CD4-positive, alpha-beta T cell treated with Interleukin-4 for 1 hour (primary cell): ENCODE data around the gene ORC1.

Experiments used
- DNase-seq, 2 donors: peaks; one replicate each; pipeline ENCODE4 v3.0.0-alpha.2; 2020 to 2022

The ORC1 gene

DNA sequence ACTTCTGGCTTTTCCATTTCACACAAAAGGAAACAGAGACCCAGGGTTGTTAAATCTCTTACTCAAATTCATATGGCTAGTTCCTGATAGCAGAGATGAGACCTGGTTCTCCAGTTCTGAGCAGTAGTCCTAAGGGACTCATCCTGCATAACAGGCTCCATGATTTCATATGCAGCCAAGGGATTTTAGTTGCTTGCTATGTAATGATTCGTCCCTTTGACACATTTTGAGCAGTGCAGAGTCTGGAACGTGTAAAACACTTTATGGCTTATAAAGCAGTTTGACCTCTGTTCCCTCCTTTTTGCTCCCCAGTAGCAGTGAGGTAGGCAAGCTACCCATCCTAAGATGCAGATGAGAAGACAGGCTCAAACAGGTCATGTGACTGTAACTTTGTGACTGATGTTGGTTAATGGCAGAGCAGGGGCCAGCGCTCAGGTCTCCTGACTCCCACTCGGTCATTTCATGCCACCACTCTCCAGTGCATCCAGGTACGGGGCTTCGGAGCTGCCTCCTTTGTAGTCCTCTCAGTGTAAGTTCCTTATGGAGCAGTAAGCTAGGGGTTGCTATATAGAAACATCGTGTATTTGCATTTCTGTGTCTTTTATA, 62.5 kb downstream of the ORC1 start:
- no peak for DNase-seq

GRCh38 chr1:52337439-52337838, 66.8 kb downstream of the ORC1 start:
- DNase-seq, result no peak

DNA sequence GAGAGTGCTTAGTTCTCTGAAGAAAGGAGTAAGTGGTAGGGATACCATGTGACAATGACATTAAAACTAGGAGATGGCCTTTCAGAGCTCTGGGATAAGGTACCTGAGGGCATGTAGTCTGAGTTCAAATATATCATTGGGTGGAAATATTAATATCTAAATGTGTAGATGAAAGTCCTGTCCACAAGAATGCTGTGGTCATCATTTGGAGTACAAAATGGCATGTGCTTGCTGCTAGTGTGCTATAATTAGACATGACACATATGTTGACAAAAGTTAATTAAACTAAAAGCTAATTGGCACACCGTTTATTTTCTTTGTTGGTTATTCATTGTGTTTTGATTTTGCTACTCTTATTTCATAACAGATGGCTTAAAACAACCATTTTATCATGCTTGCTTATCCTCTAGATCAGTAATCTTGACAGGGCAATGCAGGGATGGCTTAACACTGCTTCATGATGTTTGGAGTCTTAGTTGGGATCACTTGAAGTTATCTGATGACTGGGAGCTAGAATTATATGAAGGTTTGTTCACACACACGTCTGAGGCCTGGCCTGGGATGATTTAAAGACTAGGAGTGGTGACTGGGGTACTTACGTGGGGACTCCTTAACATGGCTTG, 69.2 kb downstream of the ORC1 start:
- DNase-seq, result no peak

- DNase-seq, result no peak
These were observed 71.8 kb downstream of the ORC1 start for GRCh38 chr1:52332411-52332810.

DNA sequence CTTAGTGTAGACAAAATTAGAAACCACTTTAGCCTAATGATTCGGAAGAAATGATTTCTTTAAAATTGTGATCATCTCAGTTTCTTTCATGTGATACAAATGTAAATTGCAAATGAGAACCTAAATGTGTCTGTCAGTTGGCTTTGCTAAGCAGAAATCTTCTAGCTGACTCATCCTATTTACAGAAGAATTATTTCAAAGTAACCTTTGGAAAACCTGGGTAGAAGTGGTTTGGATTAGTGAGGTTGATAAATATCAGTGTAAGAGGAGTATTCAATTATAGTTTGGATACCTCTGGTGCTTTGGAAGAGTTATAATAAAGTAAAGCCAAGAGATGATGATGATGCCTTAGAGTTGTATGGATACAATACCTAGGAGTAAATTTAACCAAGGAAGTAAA, 75.6 kb downstream of the ORC1 start:
- no peak for DNase-seq

DNA sequence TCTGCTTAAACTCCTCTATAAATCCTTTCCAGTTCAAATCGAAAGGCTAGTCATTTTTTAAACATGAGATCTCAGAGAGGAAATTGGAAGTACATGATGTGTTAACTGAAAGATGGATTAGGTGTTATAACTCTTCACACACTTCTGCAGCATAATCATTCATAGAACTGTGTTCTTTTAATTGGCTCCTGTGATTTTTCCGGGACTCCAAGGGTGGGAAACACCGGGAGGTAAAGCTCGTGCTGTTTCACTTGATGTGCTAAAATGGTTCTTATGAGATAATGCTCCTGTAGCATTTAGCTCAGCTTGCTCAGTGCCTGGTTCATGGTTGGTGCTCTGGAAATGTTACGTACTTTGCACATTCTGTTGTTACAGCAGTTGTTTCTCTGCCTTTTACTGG, 78.4 kb downstream of the ORC1 start:
- no peak for DNase-seq

DNA sequence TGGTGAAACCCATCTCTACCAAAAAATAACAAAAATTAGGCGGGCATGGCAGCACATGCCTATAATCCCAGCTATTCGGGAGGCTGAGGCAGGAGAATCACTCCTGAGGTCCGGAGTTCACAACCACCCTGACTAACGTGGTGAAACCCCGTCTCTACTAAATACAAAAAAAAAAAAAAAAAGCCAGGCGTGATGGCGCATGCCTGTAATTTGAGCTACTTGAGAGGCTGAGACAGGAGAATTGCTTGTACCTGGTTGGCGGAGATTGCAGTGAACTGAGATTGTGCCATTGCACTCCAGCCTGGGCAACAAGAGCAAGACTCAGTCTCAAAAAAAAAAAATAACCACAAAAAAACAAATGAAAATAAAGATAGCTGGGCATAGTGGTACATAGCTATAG, 80.5 kb downstream of the ORC1 start:
- DNase-seq, result no peak
